T-helper 2 cell treated with Interferon-gamma antibody and Interleukin-4, amounts not matched to agents 5 μg/mL and 100 μg/mL, for 36 hours (primary cell): Measurements from ENCODE around the gene TMPRSS12.
"Not testable (repeated sequence)": the region's sequence is repeated elsewhere in the genome, so short reads cannot be mapped to it uniquely, and the experiment has no call there.

Experiments used
- DNase-seq: peaks from one replicate; pipeline ENCODE4 v3.0.0; 2021; ENCODE audit warnings: low spot score
- H3K27ac Mint-ChIP-seq: one replicate; pipeline ENCODE4 v1.8.0; 2021; ENCODE audit warnings: mild to moderate bottlenecking, mixed read lengths
- H3K27me3 Mint-ChIP-seq: one replicate; pipeline ENCODE4 v1.8.0; 2021; ENCODE audit warnings: low read depth, mixed read lengths
- H3K36me3 Mint-ChIP-seq: one replicate; pipeline ENCODE4 v1.8.0; 2021; ENCODE audit warnings: low read depth, mixed read lengths
- H3K4me1 Mint-ChIP-seq: one replicate; pipeline ENCODE4 v1.8.0; 2021; ENCODE audit warnings: low read depth, mixed read lengths
- H3K4me3 Mint-ChIP-seq: one replicate; pipeline ENCODE4 v1.8.0; 2022; ENCODE audit warnings: mild to moderate bottlenecking, moderate library complexity, mixed read lengths
- H3K9me3 Mint-ChIP-seq: one replicate; pipeline ENCODE4 v1.8.0; 2021; ENCODE audit warnings: mixed read lengths

Gene TMPRSS12

GRCh38 chr12:50925920-50926319 is 83.2 kb downstream of the TMPRSS12 start:
- Mint-ChIP-seq H3K27ac (no peak overlapping the region), H3K4me3 (no peak overlapping the region), H3K4me1 (peaks cover 22% of the 10 kb centered on the region), H3K27me3 (no peaks in the 10 kb centered on the region), H3K36me3 (no peaks in the 10 kb centered on the region), H3K9me3 (no peaks in the 10 kb centered on the region)
- DNase-seq, result no peak

- Mint-ChIP-seq H3K27me3 (no peaks in the 10 kb centered on the region), H3K36me3 (no peaks in the 10 kb centered on the region), H3K9me3 (no peaks in the 10 kb centered on the region), H3K4me3 (no peak overlapping the region), H3K4me1 (peaks cover 22% of the 10 kb centered on the region), H3K27ac (no peak overlapping the region)
- DNase-seq, result no peak
These were observed 83.7 kb downstream of the TMPRSS12 start for GRCh38 chr12:50926415-50926814.

- H3K36me3 Mint-ChIP-seq, H3K9me3 Mint-ChIP-seq, DNase-seq, H3K27ac Mint-ChIP-seq, H3K27me3 Mint-ChIP-seq, H3K4me3 Mint-ChIP-seq: not testable (repeated sequence)
- H3K4me1 Mint-ChIP-seq, result peaks cover 22% of the 10 kb centered on the region
These were observed 84.2 kb downstream of the TMPRSS12 start for GRCh38 chr12:50926932-50927331.

GRCh38 chr12:50927356-50927755 is 84.6 kb downstream of the TMPRSS12 start:
- H3K9me3 Mint-ChIP-seq, result no peaks in the 10 kb centered on the region
- DNase-seq, result no peak
- H3K36me3 Mint-ChIP-seq, result no peaks in the 10 kb centered on the region
- H3K4me3 Mint-ChIP-seq, result no peak overlapping the region
- H3K27me3 Mint-ChIP-seq, result no peaks in the 10 kb centered on the region
- H3K4me1 Mint-ChIP-seq, result peaks cover 22% of the 10 kb centered on the region
- H3K27ac Mint-ChIP-seq, result no peak overlapping the region

- Mint-ChIP-seq H3K27me3 (no peaks in the 10 kb centered on the region), H3K9me3 (no peaks in the 10 kb centered on the region), H3K27ac (no peak overlapping the region), H3K36me3 (no peaks in the 10 kb centered on the region), H3K4me1 (peaks cover 21% of the 10 kb centered on the region), H3K4me3 (no peak overlapping the region)
- no peak for DNase-seq
These were observed 85.1 kb downstream of the TMPRSS12 start for GRCh38 chr12:50927766-50928224.

- H3K9me3 Mint-ChIP-seq, result no peaks in the 10 kb centered on the region
- no peak for DNase-seq
- H3K27me3 Mint-ChIP-seq, result no peaks in the 10 kb centered on the region
- no peaks in the 10 kb centered on the region for H3K36me3 Mint-ChIP-seq
- no peak overlapping the region for H3K4me3 Mint-ChIP-seq
- peaks cover 20% of the 10 kb centered on the region for H3K4me1 Mint-ChIP-seq
- H3K27ac Mint-ChIP-seq, result no peak overlapping the region
These were observed 85.7 kb downstream of the TMPRSS12 start for GRCh38 chr12:50928392-50928791.

DNA sequence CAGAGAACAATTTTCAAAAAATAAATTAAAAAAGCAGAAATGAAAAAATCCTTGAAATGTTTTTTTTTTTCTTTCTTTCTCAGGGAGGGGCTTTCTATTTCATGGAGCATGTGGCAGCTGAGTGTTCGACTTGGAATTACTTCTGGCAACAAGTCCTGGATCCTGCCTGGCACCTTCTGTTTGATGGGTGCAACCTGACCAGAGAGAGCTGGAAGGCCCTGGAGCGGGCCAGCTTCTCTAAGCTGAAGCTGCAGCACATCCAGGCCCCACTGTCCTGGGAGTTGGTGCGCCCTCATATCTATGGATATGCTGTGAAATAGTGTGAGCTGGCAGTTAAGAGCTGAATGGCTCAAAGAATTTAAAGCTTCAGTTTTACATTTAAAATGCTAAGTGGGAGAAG is 87.1 kb downstream of the TMPRSS12 start:
- DNase-seq, result no peak
- no peak overlapping the region for H3K27ac Mint-ChIP-seq
- no peaks in the 10 kb centered on the region for H3K27me3 Mint-ChIP-seq
- H3K4me3 Mint-ChIP-seq, result no peak overlapping the region
- peaks cover 15% of the 10 kb centered on the region for H3K4me1 Mint-ChIP-seq
- H3K36me3 Mint-ChIP-seq, result no peaks in the 10 kb centered on the region
- no peaks in the 10 kb centered on the region for H3K9me3 Mint-ChIP-seq

DNA sequence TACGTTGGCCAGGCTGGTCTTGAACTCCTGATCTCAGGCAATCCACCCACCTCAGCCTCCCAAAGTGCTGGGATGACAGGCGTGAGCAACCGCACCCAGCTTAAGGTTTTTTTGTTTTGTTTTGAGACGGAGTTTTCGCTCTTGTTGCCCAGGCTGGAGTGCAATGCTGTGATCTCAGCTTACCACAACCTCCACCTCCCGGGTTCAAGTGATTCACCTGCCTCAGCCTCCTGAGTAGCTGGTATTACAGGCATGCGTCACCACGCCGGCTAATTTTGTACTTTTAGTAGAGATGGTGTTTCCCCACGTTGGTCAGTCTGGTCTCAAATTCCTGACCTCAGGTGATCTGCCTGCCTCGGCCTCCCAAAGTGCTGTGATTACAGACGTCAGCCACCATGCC is 87.8 kb downstream of the TMPRSS12 start:
- peaks cover 12% of the 10 kb centered on the region for H3K4me1 Mint-ChIP-seq
- H3K4me3 Mint-ChIP-seq, H3K36me3 Mint-ChIP-seq, H3K9me3 Mint-ChIP-seq, DNase-seq, H3K27me3 Mint-ChIP-seq, H3K27ac Mint-ChIP-seq: not testable (repeated sequence)

DNA sequence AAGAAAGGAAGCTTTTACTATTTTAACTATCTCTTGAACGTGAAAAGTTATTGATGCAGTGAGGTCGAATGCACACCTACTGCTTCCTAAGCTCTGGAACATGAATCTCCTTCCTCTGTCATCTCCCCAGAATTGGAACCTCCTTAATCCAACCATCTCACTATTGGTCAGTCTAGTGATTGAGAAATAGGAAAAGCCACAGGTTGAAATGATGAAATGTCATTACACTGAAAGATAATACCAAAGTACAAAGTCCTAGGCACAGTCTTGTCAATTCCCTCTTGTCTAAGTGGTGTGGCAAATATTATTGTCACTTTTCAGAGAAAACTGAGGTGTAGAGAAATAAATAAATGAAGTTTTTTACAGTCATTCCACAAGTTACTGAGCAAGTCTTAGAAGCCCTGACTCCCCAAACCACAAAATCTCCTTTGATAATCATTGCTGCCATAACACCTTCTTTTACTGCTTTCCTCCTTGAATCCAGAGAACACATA is 90.1 kb downstream of the TMPRSS12 start:
- no peak for DNase-seq
- Mint-ChIP-seq H3K36me3 (no peaks in the 10 kb centered on the region), H3K27ac (no peak overlapping the region), H3K4me3 (no peak overlapping the region), H3K27me3 (no peaks in the 10 kb centered on the region), H3K4me1 (peaks cover 9% of the 10 kb centered on the region), H3K9me3 (peaks cover 7% of the 10 kb centered on the region)

DNA sequence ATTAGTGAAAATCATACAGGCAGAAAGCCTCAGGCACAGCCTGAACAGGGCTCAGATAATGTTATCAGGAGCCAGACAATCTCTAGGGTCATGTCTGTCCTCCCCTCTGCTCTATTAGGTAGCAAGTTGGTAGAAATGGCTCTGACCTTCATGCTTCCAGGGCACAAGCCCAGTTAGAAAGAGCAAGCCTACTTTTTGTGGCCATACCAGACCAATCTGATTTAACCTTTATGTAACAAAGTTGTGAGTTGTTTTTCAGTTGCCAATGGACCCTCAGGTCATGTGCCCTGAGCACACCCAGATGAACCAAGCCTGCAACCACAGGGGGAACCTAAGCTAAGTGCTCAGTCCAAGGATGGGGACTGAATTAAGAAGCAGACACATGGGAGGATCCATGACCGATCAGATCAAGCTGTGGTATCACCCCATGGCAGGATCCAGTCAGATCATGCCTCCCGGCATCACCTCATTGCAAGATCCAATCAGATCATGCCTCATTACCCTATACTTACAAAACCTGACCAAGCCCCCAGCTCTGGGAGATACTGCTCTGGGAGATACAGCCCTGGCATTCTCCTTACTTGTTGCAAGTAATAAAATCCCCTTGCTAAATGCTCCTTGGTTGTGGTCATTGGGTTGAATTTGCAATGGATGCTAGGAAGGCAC is 90.9 kb downstream of the TMPRSS12 start:
- no peak overlapping the region for H3K27ac Mint-ChIP-seq
- no peak overlapping the region for H3K4me3 Mint-ChIP-seq
- no peak for DNase-seq
- H3K9me3 Mint-ChIP-seq, result peaks cover 7% of the 10 kb centered on the region
- H3K36me3 Mint-ChIP-seq, result peaks cover 2% of the 10 kb centered on the region
- H3K27me3 Mint-ChIP-seq, result no peaks in the 10 kb centered on the region
- H3K4me1 Mint-ChIP-seq, result peaks cover 8% of the 10 kb centered on the region

DNA sequence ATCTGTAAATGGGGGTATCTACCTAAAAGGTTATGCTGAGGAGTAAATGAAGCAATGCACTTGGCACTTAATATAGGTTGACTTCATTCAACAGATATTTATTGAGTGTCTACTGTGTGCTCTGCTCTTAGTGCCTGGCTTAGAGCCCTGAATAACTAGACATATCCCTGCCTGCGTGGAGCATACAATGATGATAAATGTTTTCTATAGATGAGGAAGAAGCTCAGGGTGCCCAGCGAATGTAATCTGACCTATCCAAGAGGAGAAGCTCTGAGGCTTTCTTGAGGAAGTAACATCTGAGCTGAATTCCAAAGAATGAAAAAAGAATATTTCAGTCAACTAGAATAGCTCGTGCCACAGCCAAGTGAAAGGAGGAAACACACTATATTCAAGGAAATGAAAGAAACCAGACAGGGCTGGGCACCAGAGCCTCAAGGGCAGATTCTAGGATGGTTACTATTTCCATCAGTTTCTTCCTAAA is 91.7 kb downstream of the TMPRSS12 start:
- H3K9me3 Mint-ChIP-seq, result peaks cover 7% of the 10 kb centered on the region
- H3K27ac Mint-ChIP-seq, result no peak overlapping the region
- DNase-seq, result no peak
- H3K4me1 Mint-ChIP-seq, result peaks cover 7% of the 10 kb centered on the region
- H3K36me3 Mint-ChIP-seq, result peaks cover 2% of the 10 kb centered on the region
- H3K4me3 Mint-ChIP-seq, result no peak overlapping the region
- H3K27me3 Mint-ChIP-seq, result no peaks in the 10 kb centered on the region

GRCh38 chr12:50934981-50935807 is 92.5 kb downstream of the TMPRSS12 start:
- Mint-ChIP-seq H3K9me3 (peaks cover 7% of the 10 kb centered on the region), H3K4me3 (no peak overlapping the region), H3K27ac (no peak overlapping the region), H3K27me3 (no peaks in the 10 kb centered on the region), H3K36me3 (peaks cover 2% of the 10 kb centered on the region), H3K4me1 (peaks cover 7% of the 10 kb centered on the region)
- DNase-seq, result no peak

- Mint-ChIP-seq H3K36me3 (peaks cover 2% of the 10 kb centered on the region), H3K4me1 (peaks cover 7% of the 10 kb centered on the region), H3K4me3 (no peak overlapping the region), H3K27me3 (no peaks in the 10 kb centered on the region), H3K9me3 (peaks cover 7% of the 10 kb centered on the region), H3K27ac (no peak overlapping the region)
- DNase-seq, result no peak
These were observed 94.2 kb downstream of the TMPRSS12 start for GRCh38 chr12:50936821-50937530.
